Large intestine (tissue), 1 donor: ENCODE results near the gene MCFD2. TPM values are rescaled to one million over a fixed set of nuclear protein-coding genes. Genes with fewer than 3 reads are reported as not detected.

ENCODE experiments used
- polyA plus RNA-seq: library from polyadenylated mRNA; unstranded; fragments of 120-200 nt; gene quantifications from one replicate; pipeline ENCODE4 v1.2.1, GENCODE V29; 2013

MCFD2 gene
- polyA plus RNA-seq, 1 donor, result 60.1 TPM

Other genes starting within 250 kb of the MCFD2 start
- gene SOCS5, start 216.5 kb downstream of the MCFD2 start, polyA plus RNA-seq, result 18.4 TPM
- 16.7 TPM for gene TTC7A, start 25.4 kb upstream of the MCFD2 start, polyA plus RNA-seq
- 0.18 TPM for gene STPG4, start 239.5 kb upstream of the MCFD2 start, polyA plus RNA-seq